Aorta (tissue), 5 donors: ENCODE measurements around the gene LRRC61. TPM values are rescaled to one million over a fixed set of nuclear protein-coding genes. Genes with fewer than 3 reads are reported as not detected.

Experiments
- ATAC-seq: fragments of 200-7000 bp; cut with Tn5 transposase; one replicate; pipeline ENCODE4 v1.9.1; 2022; ENCODE audit warnings: moderate library complexity; ENCODE audit not compliant: low FRiP score
- DNase-seq, 2 donors: peaks; one replicate each; pipeline ENCODE4 v3.0.0-alpha.2; 2020
- H3K27ac ChIP-seq, 2 donors: one replicate each; pipeline ENCODE4 v1.5.1; 2013; ENCODE audit warnings: low read length in 2 of 2, mild to moderate bottlenecking in 2 of 2, moderate library complexity in 2 of 2, control low read depth in 1 of 2, inconsistent platforms in 1 of 2, low read depth in 1 of 2
- H3K27me3 ChIP-seq, 2 donors: one replicate each; pipeline ENCODE4 v1.6.1; 2013; ENCODE audit warnings: control low read depth in 1 of 2, low read length in 1 of 2, mild to moderate bottlenecking in 1 of 2, moderate library complexity in 1 of 2; ENCODE audit not compliant: insufficient read depth in 2 of 2, control insufficient read depth in 1 of 2
- H3K36me3 ChIP-seq, 2 donors: one replicate each; pipeline ENCODE4 v1.6.1; 2013; ENCODE audit warnings: control low read depth in 1 of 2, low read length in 1 of 2, mild to moderate bottlenecking in 1 of 2; ENCODE audit not compliant: insufficient read depth in 2 of 2, control insufficient read depth in 1 of 2
- H3K4me1 ChIP-seq, 2 donors: one replicate each; pipeline ENCODE4 v1.6.1; 2013; ENCODE audit warnings: low read length in 2 of 2, control low read depth in 1 of 2, mild to moderate bottlenecking in 1 of 2, moderate library complexity in 1 of 2; ENCODE audit not compliant: insufficient read depth in 2 of 2, control insufficient read depth in 1 of 2
- H3K4me3 ChIP-seq, 2 donors: one replicate each; pipeline ENCODE4 v1.5.1; 2013; ENCODE audit warnings: low read length in 2 of 2, control low read depth in 1 of 2, mild to moderate bottlenecking in 1 of 2
- H3K9me3 ChIP-seq: one replicate; pipeline ENCODE4 v1.6.1; 2013; ENCODE audit warnings: mild to moderate bottlenecking, low read length; ENCODE audit not compliant: control insufficient read depth
- WGBS, 2 donors: extraction: QIAGEN DNeasy Blood & Tissue Kit; methylation state at CpG; one replicate each; pipeline ENCODE4 v1.1.7; 2013; 5-methylcytosine and 5-hydroxymethylcytosine counted together
- intact Hi-C, 2 donors: fragments of 100-400 bp; cut with DNase I; formaldehyde crosslinking; loops; one replicate each; pipeline versions ENCODE4 v1.14.2 to v1.15.0; 2022
- polyA plus RNA-seq, 2 donors: library from polyadenylated mRNA; stranded (reverse); fragments of 200-250 nt; gene quantifications; one replicate each; pipeline ENCODE4 v1.2.3, GENCODE V29; 2013
- total RNA-seq, 2 donors: library from RNA; stranded (reverse); fragmentation: NEBNext Ultra II Directional; extraction: Animal tissue kit (Norgen Biotek cat#: 25700); gene quantifications; one replicate each; pipeline ENCODE4 v1.2.1, GENCODE V29; 2021
- donor health status: healthy with polysubstance abuse.
- donor health status: Bipolar disorder and iron deficiency.
- donor health status: DM: no; HTN: no; CAD: no.
- donor health status: DM: no; HTN: no; CAD: no.
- donor health status: DM: yes; HTN: yes; CAD: no.

LRRC61 gene
- total and polyA plus RNA-seq, 4 donors, result 0.15 to 2.6 (median 2.6) TPM

DNA sequence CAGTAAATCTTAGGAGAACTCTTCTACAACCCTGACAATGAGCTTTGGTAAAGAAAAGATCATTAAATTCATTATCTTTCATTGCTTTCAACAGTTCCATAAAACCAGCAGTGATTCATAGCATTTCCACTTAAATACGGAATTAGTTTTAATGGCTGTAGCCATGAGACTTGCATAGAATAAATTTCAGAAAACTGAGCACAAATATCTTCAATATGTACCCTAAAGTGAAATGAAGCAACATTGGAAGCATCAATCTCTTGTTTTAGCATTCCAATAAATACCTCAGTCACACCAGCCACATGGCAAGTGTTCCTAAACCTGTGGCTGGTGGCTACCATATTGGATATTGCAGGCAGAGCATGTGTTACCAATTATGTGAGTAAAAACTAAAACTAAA, 21.9 kb downstream of the LRRC61 start:
- ATAC-seq, result no peak
- no peaks in the 10 kb centered on the region for H3K36me3 ChIP-seq
- H3K27me3 ChIP-seq, result no peaks in the 10 kb centered on the region
- 67 to 73% methylated on average over 1 of the region's 1 CpG for WGBS, 2 donors
- H3K27ac ChIP-seq, result no peak overlapping the region
- DNase-seq, result no peak
- H3K4me1 ChIP-seq, result no peaks in the 10 kb centered on the region
- intact Hi-C loops, result no loop called here
- H3K9me3 ChIP-seq, result peaks cover 5% of the 10 kb centered on the region
- H3K4me3 ChIP-seq, result no peak overlapping the region

DNA sequence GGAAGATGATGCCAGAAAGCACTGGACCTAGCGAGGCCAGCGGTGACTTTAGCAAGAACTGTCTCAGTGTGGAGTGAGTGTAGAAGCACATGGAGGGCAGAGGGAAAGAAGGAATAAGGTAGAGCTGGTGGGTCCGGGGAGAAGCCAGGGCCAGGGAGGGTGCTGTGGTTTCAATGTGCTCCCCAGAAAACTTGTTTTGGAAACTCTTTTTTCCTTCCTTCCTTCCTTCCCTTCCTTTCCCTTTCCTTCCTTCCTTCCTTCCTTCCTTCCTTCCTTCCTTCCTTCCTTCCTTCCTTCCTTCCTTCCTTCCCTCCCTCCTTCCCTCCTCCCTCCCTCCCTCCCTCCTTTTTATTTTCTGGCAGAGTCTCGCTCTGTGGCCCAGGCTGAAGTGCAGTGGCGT, 23.8 kb downstream of the LRRC61 start:
- Histone ChIP-seq H3K4me1 (no peaks in the 10 kb centered on the region), H3K27ac (no peak overlapping the region), H3K27me3 (no peaks in the 10 kb centered on the region), H3K36me3 (no peaks in the 10 kb centered on the region), H3K4me3 (no peak overlapping the region), H3K9me3 (peaks cover 5% of the 10 kb centered on the region)
- ATAC-seq (no peak), DNase-seq (no peak)
- WGBS, 2 donors, result 86% methylated on average over 5 of the region's 5 CpGs
- intact Hi-C loops, result no loop called here

DNA sequence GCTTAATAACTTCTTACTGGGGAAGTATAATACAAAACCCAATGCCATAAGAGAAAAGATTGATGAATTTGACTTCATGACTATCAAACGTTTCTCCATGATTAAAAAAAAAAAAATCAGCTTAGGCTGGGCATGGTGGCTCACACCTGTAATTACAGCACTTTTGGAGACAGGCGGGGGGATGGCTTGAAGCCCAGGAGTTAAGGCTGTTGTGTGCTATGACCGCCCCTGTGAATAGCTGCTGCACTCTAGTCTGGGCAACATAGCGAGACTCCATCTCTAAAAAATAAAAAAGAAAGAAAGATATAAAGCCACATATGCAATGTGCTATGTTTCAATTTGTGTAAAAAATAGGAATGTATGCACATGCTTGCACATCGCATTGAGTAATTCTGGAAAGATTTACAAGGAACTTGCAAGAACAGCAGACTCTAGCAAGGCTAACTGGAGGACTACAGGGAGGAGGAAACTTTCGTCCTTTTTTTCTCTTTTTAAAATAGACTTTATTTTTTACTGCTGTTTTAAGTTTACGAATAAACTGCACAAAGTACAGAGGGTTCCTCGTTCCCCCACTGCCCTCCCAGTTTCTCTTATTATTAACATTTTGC, 28.5 kb downstream of the LRRC61 start:
- Histone ChIP-seq H3K27ac (no peak overlapping the region), H3K4me3 (no peak overlapping the region), H3K27me3 (no peaks in the 10 kb centered on the region), H3K36me3 (no peaks in the 10 kb centered on the region), H3K9me3 (no peaks in the 10 kb centered on the region), H3K4me1 (no peaks in the 10 kb centered on the region)
- DNase-seq (peak in 1 of 2 donors; percentile 26), ATAC-seq (no peak)
- intact Hi-C loops, result loop anchor here in 1 of 2 donors (5.0 kb wide), 1 partner anchor 71 kb away; no protein-coding TSS in a partner anchor
- WGBS, 2 donors, result 53 to 57% methylated on average over 8 of the region's 8 CpGs

DNA sequence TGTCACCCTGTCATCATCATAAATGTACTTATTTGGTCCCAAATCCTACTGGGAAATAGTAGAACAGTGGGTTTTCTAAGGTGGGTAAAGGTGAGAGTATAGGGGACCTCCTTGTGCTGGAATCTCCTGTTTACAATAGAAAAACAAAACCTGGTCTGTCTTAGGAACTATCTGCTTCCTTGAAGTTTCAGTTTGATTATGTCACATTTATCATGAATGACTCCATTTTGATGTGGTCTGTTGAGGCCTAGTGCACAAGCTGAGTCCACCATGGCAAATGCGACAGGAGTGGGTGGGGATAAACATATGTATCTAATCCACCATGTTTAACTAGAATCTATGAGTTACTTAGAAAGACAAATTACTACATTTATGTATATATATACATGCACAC, 32.5 kb downstream of the LRRC61 start:
- Histone ChIP-seq H3K27me3 (no peaks in the 10 kb centered on the region), H3K27ac (no peak overlapping the region), H3K9me3 (no peaks in the 10 kb centered on the region), H3K4me3 (no peak overlapping the region), H3K36me3 (no peaks in the 10 kb centered on the region), H3K4me1 (no peaks in the 10 kb centered on the region)
- 81 to 96% methylated on average over 1 of the region's 1 CpG for WGBS, 2 donors
- intact Hi-C loops, result loop anchor here in 1 of 2 donors (2.0 kb wide), 1 partner anchor 65 kb away; no protein-coding TSS in a partner anchor
- no peak for ATAC-seq
- no peak for DNase-seq

DNA sequence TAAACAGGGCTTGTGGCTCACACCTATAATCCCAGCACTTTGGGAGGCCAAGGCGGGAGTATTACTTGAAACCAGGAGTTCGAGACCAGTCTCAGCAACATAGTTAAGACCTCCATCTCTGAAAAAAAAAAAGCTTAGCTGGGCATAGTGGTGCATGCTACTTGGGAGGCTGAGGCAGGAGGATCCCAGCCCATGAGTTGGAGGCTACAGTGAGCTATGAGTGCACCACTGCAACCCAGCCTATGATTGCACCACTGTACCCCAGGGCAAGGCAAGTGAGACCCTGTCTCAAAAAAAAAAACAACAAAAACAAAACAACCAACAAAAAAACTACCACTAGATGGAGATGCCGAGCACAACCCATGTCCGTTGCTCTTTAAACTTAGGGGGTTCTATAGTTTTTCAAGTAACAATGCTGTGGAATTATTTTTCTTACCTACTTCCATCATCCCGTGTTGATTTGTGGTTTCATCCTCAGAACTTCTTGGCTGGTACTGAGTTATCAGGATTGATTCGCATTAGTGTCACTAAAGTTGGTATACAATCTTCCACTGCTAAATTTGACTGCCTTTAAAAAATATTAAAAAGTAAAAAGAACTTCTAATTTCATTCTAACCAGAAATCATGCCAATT, 33.2 kb downstream of the LRRC61 start:
- Histone ChIP-seq H3K36me3 (no peaks in the 10 kb centered on the region), H3K4me3 (no peak overlapping the region), H3K4me1 (no peaks in the 10 kb centered on the region), H3K27ac (no peak overlapping the region), H3K9me3 (no peaks in the 10 kb centered on the region), H3K27me3 (no peaks in the 10 kb centered on the region)
- ATAC-seq (no peak), DNase-seq (peak in 1 of 2 donors; percentile 10)
- 37 to 42% methylated on average over 6 of the region's 6 CpGs for WGBS, 2 donors
- intact Hi-C loops, result loop anchor here in 1 of 2 donors (2.0 kb wide), 1 partner anchor 64 kb away; no protein-coding TSS in a partner anchor

DNA sequence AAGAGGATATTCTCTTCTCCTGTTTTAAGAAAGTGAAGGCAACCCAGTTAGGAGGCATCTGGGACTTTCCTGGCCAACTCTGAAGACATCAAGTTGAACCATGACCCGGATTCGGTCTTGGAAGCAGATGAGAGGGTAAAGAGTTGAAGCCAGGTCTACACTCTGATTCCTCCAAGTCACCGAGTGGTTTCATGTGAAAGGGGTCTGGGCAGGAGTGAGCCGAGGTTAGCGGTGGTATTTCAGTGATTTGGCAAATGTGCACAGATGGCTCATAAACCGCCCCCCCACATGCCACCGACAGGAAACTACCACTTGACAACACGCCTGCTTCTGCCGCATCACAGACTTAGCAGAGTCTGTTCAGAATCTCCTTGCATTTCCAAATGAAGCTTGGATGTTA, 34.1 kb downstream of the LRRC61 start:
- Histone ChIP-seq H3K9me3 (no peaks in the 10 kb centered on the region), H3K27me3 (no peaks in the 10 kb centered on the region), H3K4me1 (no peaks in the 10 kb centered on the region), H3K36me3 (no peaks in the 10 kb centered on the region), H3K4me3 (no peak overlapping the region), H3K27ac (no peak overlapping the region)
- DNase-seq, result peak in 1 of 2 donors; percentile 64
- intact Hi-C loops, result loop anchor here in 1 of 2 donors (2.0 kb wide), 1 partner anchor 64 kb away; no protein-coding TSS in a partner anchor
- ATAC-seq, result no peak
- 70 to 72% methylated on average over 9 of the region's 9 CpGs for WGBS, 2 donors

DNA sequence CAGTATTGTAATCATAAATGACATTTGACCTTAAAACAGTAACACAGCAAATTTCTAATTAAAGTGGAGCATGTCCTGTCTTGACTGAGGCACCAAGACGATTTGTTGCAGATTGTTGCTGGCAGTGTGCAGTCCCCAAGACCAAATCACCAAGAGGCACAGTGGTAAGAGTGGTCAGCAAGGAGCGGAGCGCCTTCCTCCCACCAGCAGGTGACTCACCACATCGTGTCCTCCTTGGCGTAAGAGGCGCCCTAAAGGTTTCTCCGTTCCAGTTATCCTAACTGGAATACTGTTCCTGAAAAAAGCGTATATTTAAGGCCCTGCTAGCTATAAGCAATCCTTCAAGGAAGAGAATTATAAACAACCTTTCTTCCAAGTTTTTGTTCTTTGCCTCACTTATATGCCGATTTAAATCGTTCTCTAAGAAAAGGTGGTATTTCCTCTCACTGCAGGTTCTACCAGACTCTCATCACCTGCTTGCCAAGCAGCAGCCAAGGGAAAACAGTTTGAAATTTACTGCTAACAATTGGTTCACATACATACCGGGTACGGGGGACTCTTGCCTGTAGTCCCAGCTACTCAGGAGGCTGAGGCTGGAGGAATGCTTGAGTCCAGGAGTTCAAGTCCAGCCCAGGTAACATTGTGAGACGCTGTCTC, 34.7 kb downstream of the LRRC61 start:
- Histone ChIP-seq H3K9me3 (no peaks in the 10 kb centered on the region), H3K4me1 (no peaks in the 10 kb centered on the region), H3K27ac (no peak overlapping the region), H3K27me3 (no peaks in the 10 kb centered on the region), H3K4me3 (no peak overlapping the region), H3K36me3 (no peaks in the 10 kb centered on the region)
- ATAC-seq, result no peak
- 79% methylated on average over 13 of the region's 13 CpGs for WGBS, 2 donors
- DNase-seq, result peak in 1 of 2 donors; percentile 42
- intact Hi-C loops, result loop anchor here in 1 of 2 donors (2.0 kb wide), 1 partner anchor 63 kb away; no protein-coding TSS in a partner anchor

DNA sequence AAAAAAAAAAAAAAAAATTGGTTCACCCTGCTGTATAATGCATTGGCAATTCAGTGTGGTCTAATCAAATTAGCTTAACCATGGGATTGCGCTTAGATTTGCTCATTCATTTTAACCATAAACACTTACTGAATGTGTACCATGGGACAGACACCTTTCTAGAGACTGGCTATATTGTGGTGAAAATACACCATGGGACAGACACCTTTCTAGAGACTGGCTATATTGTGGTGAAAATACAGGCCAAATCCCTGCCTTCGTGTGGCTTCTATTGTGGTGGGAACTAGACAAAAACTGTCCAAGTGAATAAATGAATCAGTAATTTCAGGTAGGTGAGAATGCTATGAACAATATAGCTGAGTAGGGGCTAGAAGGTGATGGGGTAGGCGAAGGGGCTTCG, 35.3 kb downstream of the LRRC61 start:
- H3K4me1 ChIP-seq, result no peaks in the 10 kb centered on the region
- no peaks in the 10 kb centered on the region for H3K36me3 ChIP-seq
- H3K27ac ChIP-seq, result no peak overlapping the region
- H3K9me3 ChIP-seq, result no peaks in the 10 kb centered on the region
- no peak overlapping the region for H3K4me3 ChIP-seq
- intact Hi-C loops, result no loop called here
- no peak for ATAC-seq
- WGBS, 2 donors, result 90 to 94% methylated on average over 4 of the region's 4 CpGs
- no peaks in the 10 kb centered on the region for H3K27me3 ChIP-seq
- DNase-seq, result no peak
